Measurements from ENCODE around the gene FGF12. TPM values are rescaled to one million over a fixed set of nuclear protein-coding genes. Genes with fewer than 3 reads are reported as not detected.
"Not testable (repeated sequence)": the region's sequence is repeated elsewhere in the genome, so short reads cannot be mapped to it uniquely, and the experiment has no call there.

FGF12 gene
- total RNA-seq, 1 experiment from 2014 or later, result not detected

GRCh38 chr3:192718156-192718555 lies 9.2 kb downstream of the FGF12 start:
- H3K27ac ChIP-seq, result no peak overlapping the region
- H3K9me3 ChIP-seq (replicated peaks), result no peaks in the 10 kb centered on the region
- no peak for DNase-seq (ENCODE audit: low read depth in 1 of 2, low spot score in 2 of 2)
- H3K4me3 ChIP-seq, result no peak overlapping the region
- H3K4me1 ChIP-seq (replicated peaks), result no peaks in the 10 kb centered on the region
- no peaks in the 10 kb centered on the region for H3K36me3 ChIP-seq
- H3K27me3 ChIP-seq (replicated peaks), result no peaks in the 10 kb centered on the region

DNA sequence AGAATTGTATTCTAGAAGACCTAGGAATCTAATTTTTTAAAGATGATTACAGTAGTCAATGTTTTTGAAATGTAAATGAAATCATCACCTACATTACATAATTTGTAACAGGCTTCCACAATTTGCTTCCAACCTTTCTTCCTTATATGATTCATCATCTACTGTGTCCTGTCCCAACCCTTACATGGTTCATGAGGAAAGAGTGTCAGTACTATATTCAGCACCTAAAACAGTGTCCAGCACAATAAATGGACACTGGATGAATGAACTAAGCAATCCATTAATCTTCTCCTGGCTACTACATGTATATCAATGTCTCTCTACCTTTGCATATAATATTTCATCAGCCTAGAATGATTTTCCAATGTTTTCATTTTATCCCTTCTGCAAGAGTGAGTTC lies 12.2 kb downstream of the FGF12 start:
- Histone ChIP-seq H3K27me3 (replicated peaks) (no peaks in the 10 kb centered on the region), H3K9me3 (replicated peaks) (no peaks in the 10 kb centered on the region), H3K36me3 (no peaks in the 10 kb centered on the region), H3K4me3 (no peak overlapping the region), H3K27ac (no peak overlapping the region), H3K4me1 (replicated peaks) (no peaks in the 10 kb centered on the region)
- DNase-seq (ENCODE audit: low read depth in 1 of 2, low spot score in 2 of 2), result no peak

DNA sequence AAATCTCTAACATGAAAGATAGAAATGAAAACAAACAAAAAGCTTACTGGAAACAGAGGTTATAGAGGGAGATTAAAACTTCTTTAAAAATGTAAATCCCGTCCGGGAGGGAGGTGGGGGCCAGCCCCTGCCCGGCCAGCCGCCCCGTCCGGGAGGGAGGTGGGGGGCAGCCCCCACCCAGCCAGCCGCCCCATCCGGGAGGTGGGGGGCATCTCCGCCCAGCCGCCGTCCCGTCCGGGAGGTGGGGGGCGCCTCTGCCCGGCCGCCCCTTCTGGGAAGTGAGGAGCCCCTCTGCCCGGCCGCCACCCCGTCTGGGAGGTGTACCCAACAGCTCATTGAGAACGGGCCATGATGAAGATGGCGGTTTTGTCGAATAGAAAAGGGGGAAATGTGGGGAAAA lies 16.2 kb downstream of the FGF12 start:
- not testable (repeated sequence) for H3K27me3 ChIP-seq (replicated peaks); H3K4me1 ChIP-seq (replicated peaks); H3K27ac ChIP-seq; DNase-seq (ENCODE audit: low read depth in 1 of 2, low spot score in 2 of 2); H3K36me3 ChIP-seq; H3K9me3 ChIP-seq (replicated peaks); H3K4me3 ChIP-seq

DNA sequence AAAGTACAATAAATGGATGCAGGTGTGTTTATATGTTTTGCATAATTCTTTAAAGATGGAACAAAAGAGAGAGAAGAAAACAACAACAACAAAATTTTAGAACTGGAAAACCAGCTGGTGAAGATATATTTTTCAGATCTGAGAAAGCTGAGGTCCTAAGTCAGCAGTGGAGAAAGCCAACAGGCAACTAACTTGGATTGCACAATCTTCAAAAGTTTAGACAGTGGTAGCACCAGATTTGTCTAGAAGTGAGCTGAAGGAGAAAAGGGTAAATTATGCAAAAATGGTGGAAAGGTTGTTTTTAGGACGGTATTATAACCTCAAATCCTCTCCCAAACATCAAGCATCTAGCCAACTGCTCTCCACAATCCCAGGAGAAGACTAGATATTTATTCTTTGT lies 17.0 kb downstream of the FGF12 start:
- Histone ChIP-seq H3K27ac (no peak overlapping the region), H3K4me3 (no peak overlapping the region), H3K36me3 (no peaks in the 10 kb centered on the region), H3K27me3 (replicated peaks) (no peaks in the 10 kb centered on the region), H3K4me1 (replicated peaks) (no peaks in the 10 kb centered on the region), H3K9me3 (replicated peaks) (no peaks in the 10 kb centered on the region)
- no peak for DNase-seq (ENCODE audit: low read depth in 1 of 2, low spot score in 2 of 2)

- H3K4me3 ChIP-seq, result no peak overlapping the region
- no peaks in the 10 kb centered on the region for H3K9me3 ChIP-seq (replicated peaks)
- H3K27ac ChIP-seq, result no peak overlapping the region
- no peaks in the 10 kb centered on the region for H3K4me1 ChIP-seq (replicated peaks)
- DNase-seq (ENCODE audit: low read depth in 1 of 2, low spot score in 2 of 2), result no peak
- no peaks in the 10 kb centered on the region for H3K27me3 ChIP-seq (replicated peaks)
- no peaks in the 10 kb centered on the region for H3K36me3 ChIP-seq
These were observed 21.1 kb downstream of the FGF12 start for GRCh38 chr3:192706272-192706671.

DNA sequence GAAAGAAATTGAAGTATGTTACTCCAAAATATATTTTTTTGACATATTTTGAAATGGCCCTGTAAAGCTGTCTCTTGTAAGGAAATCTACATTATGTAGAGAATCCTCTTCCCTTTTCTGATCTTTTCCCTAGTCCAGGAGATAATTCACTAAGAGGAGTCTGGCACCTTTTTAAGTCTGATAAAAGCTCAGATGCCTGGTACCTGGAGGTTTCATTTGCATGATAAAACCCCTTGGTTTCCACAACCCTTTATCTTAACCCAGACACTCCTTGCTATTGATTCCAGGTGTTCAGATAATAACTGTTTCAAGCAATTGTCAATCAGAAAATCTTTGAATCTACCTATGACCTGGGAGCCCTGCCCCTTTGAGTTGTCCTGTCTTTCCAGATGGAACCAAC lies 26.5 kb downstream of the FGF12 start:
- H3K9me3 ChIP-seq (replicated peaks), result no peaks in the 10 kb centered on the region
- H3K4me3 ChIP-seq, result no peak overlapping the region
- H3K27ac ChIP-seq, result no peak overlapping the region
- H3K36me3 ChIP-seq, result no peaks in the 10 kb centered on the region
- no peaks in the 10 kb centered on the region for H3K4me1 ChIP-seq (replicated peaks)
- no peaks in the 10 kb centered on the region for H3K27me3 ChIP-seq (replicated peaks)
- no peak for DNase-seq (ENCODE audit: low read depth in 1 of 2, low spot score in 2 of 2)

- Histone ChIP-seq H3K4me3 (no peak overlapping the region), H3K27ac (no peak overlapping the region), H3K4me1 (replicated peaks) (no peaks in the 10 kb centered on the region), H3K27me3 (replicated peaks) (no peaks in the 10 kb centered on the region), H3K9me3 (replicated peaks) (no peaks in the 10 kb centered on the region), H3K36me3 (no peaks in the 10 kb centered on the region)
- DNase-seq (ENCODE audit: low read depth in 1 of 2, low spot score in 2 of 2), result no peak
These were observed 30.3 kb downstream of the FGF12 start for GRCh38 chr3:192696943-192697587.

DNA sequence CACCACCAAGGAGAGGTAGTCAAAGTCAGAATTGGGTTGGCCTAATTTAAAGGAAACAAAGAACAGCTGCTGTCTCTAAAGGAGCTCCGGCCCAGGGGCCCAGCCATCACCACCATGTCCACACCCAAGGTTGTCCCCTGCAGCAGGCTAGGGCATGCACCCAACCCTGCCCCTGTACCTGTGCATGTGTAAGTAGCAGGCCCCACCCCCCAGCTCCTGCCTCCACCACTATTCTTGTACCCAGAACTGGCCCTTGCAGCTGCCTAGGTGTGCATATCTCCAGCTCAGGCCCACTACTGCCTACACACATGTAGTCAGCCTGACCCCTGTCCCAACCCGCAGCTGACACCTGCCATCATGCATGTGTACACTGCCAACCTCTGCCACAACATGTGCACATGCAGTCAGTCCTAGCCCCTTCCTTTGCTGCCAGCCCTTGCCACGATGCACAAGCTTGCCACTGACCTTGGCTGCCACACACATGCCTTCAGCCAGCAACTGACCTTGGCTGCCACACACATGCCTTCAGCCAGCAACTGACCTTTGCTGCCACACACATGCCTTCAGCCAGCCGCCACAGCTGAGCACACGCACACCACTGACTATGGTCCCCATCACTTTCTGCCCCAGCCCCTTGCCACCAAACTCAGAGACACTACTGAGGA lies 39.7 kb downstream of the FGF12 start:
- H3K4me3 ChIP-seq, result no peak overlapping the region
- no peak overlapping the region for H3K27ac ChIP-seq
- no peaks in the 10 kb centered on the region for H3K9me3 ChIP-seq (replicated peaks)
- H3K27me3 ChIP-seq (replicated peaks), result no peaks in the 10 kb centered on the region
- no peak for DNase-seq (ENCODE audit: low read depth in 1 of 2, low spot score in 2 of 2)
- no peaks in the 10 kb centered on the region for H3K36me3 ChIP-seq
- no peaks in the 10 kb centered on the region for H3K4me1 ChIP-seq (replicated peaks)

DNA sequence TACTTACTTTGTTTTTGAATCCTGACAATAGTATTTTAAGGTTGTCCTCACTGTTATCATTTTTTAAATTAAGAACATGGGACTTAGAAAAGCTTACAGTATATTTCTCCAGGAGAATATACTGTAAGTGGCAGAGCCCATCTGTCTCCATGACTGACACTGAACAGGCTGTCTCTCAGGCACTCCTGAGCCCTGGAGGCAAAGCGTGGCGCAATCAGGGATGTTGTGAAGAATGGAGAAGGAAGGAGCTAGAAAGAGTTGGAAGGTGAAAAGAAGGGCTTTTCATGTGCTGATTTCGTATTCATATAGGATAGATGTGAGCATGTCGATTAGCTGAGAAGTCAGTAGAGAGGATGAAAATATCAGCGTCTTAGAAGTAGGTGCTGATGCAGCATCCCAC lies 41.5 kb downstream of the FGF12 start:
- H3K9me3 ChIP-seq (replicated peaks), result no peaks in the 10 kb centered on the region
- H3K27me3 ChIP-seq (replicated peaks), result no peaks in the 10 kb centered on the region
- no peak for DNase-seq (ENCODE audit: low read depth in 1 of 2, low spot score in 2 of 2)
- H3K4me1 ChIP-seq (replicated peaks), result no peaks in the 10 kb centered on the region
- no peak overlapping the region for H3K4me3 ChIP-seq
- H3K36me3 ChIP-seq, result no peaks in the 10 kb centered on the region
- no peak overlapping the region for H3K27ac ChIP-seq

GRCh38 chr3:192684151-192684550 lies 43.2 kb downstream of the FGF12 start:
- no peak for DNase-seq (ENCODE audit: low read depth in 1 of 2, low spot score in 2 of 2)
- Histone ChIP-seq H3K27me3 (replicated peaks) (no peaks in the 10 kb centered on the region), H3K4me1 (replicated peaks) (no peaks in the 10 kb centered on the region), H3K27ac (no peak overlapping the region), H3K9me3 (replicated peaks) (no peaks in the 10 kb centered on the region), H3K36me3 (no peaks in the 10 kb centered on the region), H3K4me3 (no peak overlapping the region)

- Histone ChIP-seq H3K36me3 (no peaks in the 10 kb centered on the region), H3K9me3 (replicated peaks) (no peaks in the 10 kb centered on the region), H3K4me3 (no peak overlapping the region), H3K4me1 (replicated peaks) (no peaks in the 10 kb centered on the region), H3K27ac (no peak overlapping the region), H3K27me3 (replicated peaks) (no peaks in the 10 kb centered on the region)
- no peak for DNase-seq (ENCODE audit: low read depth in 1 of 2, low spot score in 2 of 2)
These were observed 51.2 kb downstream of the FGF12 start for GRCh38 chr3:192675958-192676649.

DNA sequence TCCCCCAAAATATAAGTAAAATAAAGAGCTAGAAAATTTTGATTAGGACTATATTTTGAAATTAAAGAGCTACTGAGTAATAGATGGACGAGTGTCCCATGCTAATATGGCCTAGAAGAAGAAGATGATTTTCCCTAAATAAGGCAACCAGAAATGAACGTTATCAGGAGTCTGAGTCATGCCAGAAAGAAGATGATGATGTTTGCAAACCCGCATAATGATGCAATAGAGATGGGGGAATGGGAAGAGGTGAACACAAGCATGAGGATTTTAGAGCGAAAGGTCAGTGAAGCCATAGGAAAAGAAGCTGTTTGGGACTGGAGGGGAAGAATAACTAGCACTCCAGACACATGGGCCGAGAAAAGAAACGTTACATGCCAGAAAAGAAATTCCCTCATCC lies 71.7 kb downstream of the FGF12 start:
- no peak overlapping the region for H3K4me3 ChIP-seq

DNA sequence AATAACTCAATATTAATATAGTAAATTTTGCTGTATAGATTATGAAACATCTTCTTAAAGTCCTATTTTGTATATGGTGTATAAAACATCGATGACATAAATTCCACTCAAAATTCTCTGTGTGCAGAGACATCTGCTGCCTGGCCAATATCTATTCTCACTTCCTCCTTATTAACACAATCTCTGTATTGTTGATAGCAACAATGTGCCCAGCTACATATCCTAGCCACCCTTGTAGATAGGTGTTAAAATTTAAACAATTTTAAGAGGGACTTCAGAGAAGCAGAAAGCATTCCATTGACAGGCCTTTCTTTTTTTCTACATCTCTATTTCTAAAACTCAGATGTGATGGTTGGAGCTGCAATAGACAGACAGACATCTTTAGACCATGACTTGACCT lies 72.3 kb downstream of the FGF12 start:
- Histone ChIP-seq H3K9me3 (replicated peaks) (no peaks in the 10 kb centered on the region), H3K4me3 (no peak overlapping the region), H3K27ac (no peak overlapping the region), H3K4me1 (replicated peaks) (no peaks in the 10 kb centered on the region), H3K27me3 (replicated peaks) (no peaks in the 10 kb centered on the region), H3K36me3 (no peaks in the 10 kb centered on the region)
- DNase-seq (ENCODE audit: low read depth in 1 of 2, low spot score in 2 of 2), result no peak

More for the DNA sequence above, 71.7 kb downstream of the FGF12 start:
- DNase-seq (ENCODE audit: low read depth in 1 of 2, low spot score in 2 of 2), result no peak
- Histone ChIP-seq H3K27me3 (replicated peaks) (no peaks in the 10 kb centered on the region), H3K4me1 (replicated peaks) (no peaks in the 10 kb centered on the region), H3K27ac (no peak overlapping the region), H3K36me3 (no peaks in the 10 kb centered on the region), H3K9me3 (replicated peaks) (no peaks in the 10 kb centered on the region)

DNA sequence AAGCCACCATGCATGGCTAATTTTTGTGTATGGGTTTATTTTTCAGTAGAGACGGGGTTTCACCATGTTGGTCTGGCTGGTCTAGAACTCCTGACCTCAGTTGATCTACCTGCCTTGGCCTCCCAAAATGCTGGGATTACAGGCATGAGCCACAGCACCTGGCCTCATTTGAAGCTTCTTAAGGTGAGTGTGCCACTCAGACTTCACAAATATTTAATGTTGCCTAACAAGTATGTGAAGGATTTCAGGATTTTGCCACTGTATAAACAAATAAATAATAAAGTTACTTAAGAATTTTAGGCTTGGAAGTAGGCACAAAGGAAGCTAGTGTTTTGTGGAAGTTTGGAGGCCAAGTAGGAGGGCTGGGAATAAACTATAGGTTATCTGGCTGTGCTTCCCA lies 73.5 kb downstream of the FGF12 start:
- Histone ChIP-seq H3K4me3 (no peak overlapping the region), H3K9me3 (replicated peaks) (no peaks in the 10 kb centered on the region), H3K4me1 (replicated peaks) (no peaks in the 10 kb centered on the region), H3K27ac (no peak overlapping the region), H3K27me3 (replicated peaks) (no peaks in the 10 kb centered on the region), H3K36me3 (no peaks in the 10 kb centered on the region)
- DNase-seq (ENCODE audit: low read depth in 1 of 2, low spot score in 2 of 2), result no peak
